Activated CD8-positive, alpha-beta T cell treated with anti-CD3 and anti-CD28 coated beads for 36 hours (primary cell): Measurements from ENCODE around the gene PAPSS1. TPM values are rescaled to one million over a fixed set of nuclear protein-coding genes. Genes with fewer than 3 reads are reported as not detected.

Source experiments
- ATAC-seq: fragments of 200-7000 bp; cut with Tn5 transposase; one replicate; pipeline ENCODE4 v1.10.0; 2021; ENCODE audit warnings: mild to moderate bottlenecking, moderate library complexity
- CTCF ChIA-PET: fragments of 350-600 bp; sonication (Branson Sonifier 250); formaldehyde crosslinking; loops from one replicate; lab custom pipeline; 2021; ENCODE audit warnings: antibody characterized with exemption; lab: Charles Lee
- POLR2A ChIA-PET: fragments of 350-600 bp; sonication (Branson Sonifier 250); formaldehyde crosslinking; loops from one replicate; lab custom pipeline; 2021; ENCODE audit warnings: antibody characterized with exemption; lab: Charles Lee
- DNase-seq: peaks from one replicate; pipeline ENCODE4 v3.0.0-alpha.2; 2020
- H3K27ac Mint-ChIP-seq: one replicate; pipeline ENCODE4 v1.8.0; 2021; ENCODE audit warnings: mild to moderate bottlenecking, mixed read lengths
- H3K27me3 Mint-ChIP-seq: one replicate; pipeline ENCODE4 v1.8.0; 2021; ENCODE audit warnings: mixed read lengths
- H3K36me3 Mint-ChIP-seq: one replicate; pipeline ENCODE4 v1.8.0; 2021; ENCODE audit warnings: low read depth, mixed read lengths
- H3K4me1 Mint-ChIP-seq: one replicate; pipeline ENCODE4 v1.8.0; 2021; ENCODE audit warnings: low read depth, mixed read lengths
- H3K4me3 Mint-ChIP-seq: one replicate; pipeline ENCODE4 v1.8.0; 2021; ENCODE audit warnings: mild to moderate bottlenecking, moderate library complexity, mixed read lengths
- H3K9me3 Mint-ChIP-seq: one replicate; pipeline ENCODE4 v1.8.0; 2021; ENCODE audit warnings: mixed read lengths
- intact Hi-C: fragments of 100-400 bp; cut with micrococcal nuclease; formaldehyde crosslinking; loops from one replicate; pipeline ENCODE4 v1.10.0; 2022
- total RNA-seq, 2 experiments: library from RNA; stranded (reverse); gene quantifications; one replicate each; pipeline ENCODE4 v1.2.3, GENCODE V29; 2021
- TF ChIP-seq, protein P1 (sequence below): fragments of 200-600 bp; IDR thresholded peaks from one replicate; pipeline ENCODE4 v1.8.0; 2022; ENCODE audit warnings: antibody characterized with exemption, mild to moderate bottlenecking

Gene PAPSS1
- total RNA-seq, 2 experiments from 2014 or later, result 29.5 to 31.1 TPM

DNA sequence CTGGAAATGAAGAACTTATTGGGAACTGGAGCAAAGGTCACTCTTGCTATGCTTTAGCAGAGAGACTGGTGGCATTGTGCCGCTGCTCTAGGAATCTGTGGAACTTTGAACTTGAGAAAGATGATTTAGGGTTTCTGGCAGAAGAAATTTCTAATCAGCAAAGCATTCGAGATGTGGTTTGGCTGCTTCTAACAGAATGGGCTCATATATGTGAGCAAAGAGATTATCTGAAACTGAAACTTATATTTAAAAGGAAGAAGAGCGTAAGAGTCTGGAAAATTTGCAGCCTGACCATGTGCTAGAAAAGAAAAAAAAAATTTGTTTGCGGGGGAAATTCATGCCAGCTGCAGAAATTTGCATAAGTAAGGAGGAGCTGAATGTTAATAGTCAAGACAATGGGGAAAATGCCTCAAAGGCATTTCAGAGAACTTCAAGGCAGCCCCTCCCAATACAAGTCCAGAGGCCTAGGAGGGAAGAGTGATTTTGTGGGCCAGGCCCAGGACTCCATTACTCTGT is 35.9 kb upstream of the PAPSS1 start:
- CTCF ChIA-PET, result no interaction called here
- no peaks in the 10 kb centered on the region for H3K4me1 Mint-ChIP-seq
- intact Hi-C loops, result no loop called here
- DNase-seq, result no peak
- no peaks in the 10 kb centered on the region for H3K36me3 Mint-ChIP-seq
- no peak for ATAC-seq
- TF ChIP-seq, protein P1, sequence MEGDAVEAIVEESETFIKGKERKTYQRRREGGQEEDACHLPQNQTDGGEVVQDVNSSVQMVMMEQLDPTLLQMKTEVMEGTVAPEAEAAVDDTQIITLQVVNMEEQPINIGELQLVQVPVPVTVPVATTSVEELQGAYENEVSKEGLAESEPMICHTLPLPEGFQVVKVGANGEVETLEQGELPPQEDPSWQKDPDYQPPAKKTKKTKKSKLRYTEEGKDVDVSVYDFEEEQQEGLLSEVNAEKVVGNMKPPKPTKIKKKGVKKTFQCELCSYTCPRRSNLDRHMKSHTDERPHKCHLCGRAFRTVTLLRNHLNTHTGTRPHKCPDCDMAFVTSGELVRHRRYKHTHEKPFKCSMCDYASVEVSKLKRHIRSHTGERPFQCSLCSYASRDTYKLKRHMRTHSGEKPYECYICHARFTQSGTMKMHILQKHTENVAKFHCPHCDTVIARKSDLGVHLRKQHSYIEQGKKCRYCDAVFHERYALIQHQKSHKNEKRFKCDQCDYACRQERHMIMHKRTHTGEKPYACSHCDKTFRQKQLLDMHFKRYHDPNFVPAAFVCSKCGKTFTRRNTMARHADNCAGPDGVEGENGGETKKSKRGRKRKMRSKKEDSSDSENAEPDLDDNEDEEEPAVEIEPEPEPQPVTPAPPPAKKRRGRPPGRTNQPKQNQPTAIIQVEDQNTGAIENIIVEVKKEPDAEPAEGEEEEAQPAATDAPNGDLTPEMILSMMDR, result no peak
- H3K27ac Mint-ChIP-seq, result no peak overlapping the region
- H3K4me3 Mint-ChIP-seq, result no peak overlapping the region
- H3K9me3 Mint-ChIP-seq, result no peaks in the 10 kb centered on the region
- peaks cover 14% of the 10 kb centered on the region for H3K27me3 Mint-ChIP-seq
- POLR2A ChIA-PET, result no interaction called here

DNA sequence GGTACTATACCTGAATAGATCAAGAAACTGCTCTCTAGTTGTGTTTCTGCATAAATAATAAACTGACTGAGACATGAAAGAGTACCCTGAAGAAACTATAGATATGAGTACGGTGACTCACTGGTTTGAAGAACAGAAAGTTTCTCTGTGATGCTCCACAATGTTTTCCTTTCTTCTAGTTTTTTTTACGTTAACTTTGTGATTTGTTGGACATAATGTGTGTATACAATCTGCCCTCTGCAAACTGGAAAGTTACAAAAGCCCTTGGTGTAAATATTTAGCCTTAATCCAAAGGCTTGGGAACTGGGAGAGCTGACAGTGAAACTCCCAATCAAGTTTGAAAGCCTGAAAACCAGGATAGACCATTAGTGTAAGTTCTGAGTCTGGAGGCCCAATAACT is 31.6 kb upstream of the PAPSS1 start:
- TF ChIP-seq, protein P1, result no peak
- POLR2A ChIA-PET, result no interaction called here
- ATAC-seq (no peak), DNase-seq (no peak)
- Mint-ChIP-seq H3K27me3 (peaks cover 23% of the 10 kb centered on the region), H3K36me3 (no peaks in the 10 kb centered on the region), H3K4me1 (no peaks in the 10 kb centered on the region), H3K4me3 (no peak overlapping the region), H3K27ac (no peak overlapping the region), H3K9me3 (no peaks in the 10 kb centered on the region)
- intact Hi-C loops, result no loop called here
- CTCF ChIA-PET, result interaction anchor here (1.4 kb wide), 1 partner anchor 15 kb away, joined by 3 read pairs; no protein-coding TSS in a partner anchor

DNA sequence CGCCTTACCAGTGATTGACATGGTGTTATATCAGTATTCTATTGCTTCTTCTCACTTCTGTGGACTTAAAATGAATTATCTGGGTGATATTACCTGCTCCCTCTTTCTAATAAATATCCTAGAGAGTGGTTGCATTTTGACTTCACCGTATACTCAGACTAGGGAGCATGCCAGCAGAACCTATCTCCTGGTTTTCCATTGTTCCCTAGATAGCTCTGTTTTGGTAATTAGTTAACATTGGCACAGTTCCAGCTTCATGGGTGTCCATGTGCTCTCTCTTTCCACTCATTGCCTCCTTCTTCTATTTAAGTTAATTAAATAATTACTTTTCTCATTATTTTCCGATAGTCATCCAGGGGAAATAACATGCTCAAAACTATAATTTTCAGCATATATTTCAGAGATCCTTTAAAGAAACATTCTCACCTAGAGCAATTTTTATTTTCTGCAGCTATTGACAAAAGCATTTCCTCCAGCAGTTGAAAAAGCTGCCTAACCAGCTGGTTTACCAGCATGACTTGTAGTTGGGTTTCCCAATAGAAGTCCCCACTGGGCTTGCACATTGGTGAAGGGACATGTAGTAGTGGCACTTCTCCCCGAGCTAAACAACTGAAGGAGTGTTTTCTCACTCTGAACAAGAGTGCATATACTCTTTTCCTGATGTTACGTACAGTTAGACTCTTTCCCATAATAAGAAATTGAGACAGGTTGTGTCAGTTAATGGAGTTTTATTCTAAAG is 27.9 kb upstream of the PAPSS1 start:
- peaks cover 3% of the 10 kb centered on the region for H3K4me1 Mint-ChIP-seq
- intact Hi-C loops, result no loop called here
- no peaks in the 10 kb centered on the region for H3K36me3 Mint-ChIP-seq
- no peak overlapping the region for H3K4me3 Mint-ChIP-seq
- CTCF ChIA-PET, result interaction anchor here (1.9 to 5.0 kb wide), 3 partner anchors 10 to 165 kb away, joined by 6 to 36 read pairs (median 7); no protein-coding TSS in a partner anchor
- peaks cover 18% of the 10 kb centered on the region for H3K27me3 Mint-ChIP-seq
- TF ChIP-seq, protein P1, result no peak
- DNase-seq (no peak), ATAC-seq (no peak)
- H3K9me3 Mint-ChIP-seq, result no peaks in the 10 kb centered on the region
- no peak overlapping the region for H3K27ac Mint-ChIP-seq
- POLR2A ChIA-PET, result no interaction called here

DNA sequence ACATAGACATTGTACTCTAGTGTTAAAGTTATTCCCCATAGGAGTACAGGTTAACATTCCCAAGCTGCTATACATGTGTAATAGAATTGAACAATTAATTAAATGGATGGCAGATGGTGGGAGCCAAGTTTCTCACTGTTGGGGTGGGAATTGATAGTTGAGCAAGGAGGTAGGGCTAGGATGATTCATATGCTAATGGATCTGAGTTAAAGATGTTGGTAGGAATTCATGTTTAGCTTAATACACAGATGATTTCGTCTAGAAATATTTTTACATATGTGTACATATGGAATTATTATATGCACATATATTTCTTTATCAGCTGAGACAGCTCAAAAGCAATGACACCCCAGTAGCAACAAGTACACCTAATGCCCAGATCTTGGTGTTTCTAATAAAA is 26.1 kb upstream of the PAPSS1 start:
- intact Hi-C loops, result no loop called here
- Mint-ChIP-seq H3K27ac (no peak overlapping the region), H3K27me3 (peaks cover 13% of the 10 kb centered on the region), H3K9me3 (no peaks in the 10 kb centered on the region), H3K4me1 (peaks cover 3% of the 10 kb centered on the region), H3K36me3 (no peaks in the 10 kb centered on the region), H3K4me3 (no peak overlapping the region)
- ChIA-PET CTCF (interaction anchor here (1.9 to 5.0 kb wide), 2 partner anchors 10 to 167 kb away, joined by 7 to 36 read pairs; no protein-coding TSS in a partner anchor), POLR2A (no interaction called here)
- DNase-seq (no peak), ATAC-seq (no peak)
- TF ChIP-seq, protein P1, result no peak

DNA sequence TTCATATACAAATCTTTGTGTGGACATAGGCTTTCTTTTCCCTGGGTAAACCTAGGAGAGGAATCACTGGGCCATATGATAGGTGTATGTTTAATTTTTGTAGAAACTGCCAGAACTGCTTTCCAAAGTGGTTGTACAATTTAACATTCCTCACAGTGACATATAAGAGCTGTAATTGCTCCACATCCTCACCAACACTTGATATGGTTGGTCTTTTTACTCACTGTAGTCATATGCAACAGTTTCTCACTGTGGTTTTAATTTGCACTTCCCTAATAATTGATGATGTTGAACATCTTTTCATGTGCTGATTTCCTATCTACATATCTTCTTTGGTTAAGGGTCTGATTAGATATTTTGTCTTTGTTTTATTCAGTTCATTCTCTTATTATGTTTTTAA is 24.5 kb upstream of the PAPSS1 start:
- H3K4me1 Mint-ChIP-seq, result peaks cover 3% of the 10 kb centered on the region
- H3K4me3 Mint-ChIP-seq, result no peak overlapping the region
- H3K27ac Mint-ChIP-seq, result no peak overlapping the region
- no peaks in the 10 kb centered on the region for H3K36me3 Mint-ChIP-seq
- no peaks in the 10 kb centered on the region for H3K9me3 Mint-ChIP-seq
- CTCF ChIA-PET, result interaction anchor here (5.0 kb wide), 1 partner anchor 8 kb away, joined by 36 read pairs; no protein-coding TSS in a partner anchor
- TF ChIP-seq, protein P1, result no peak
- DNase-seq (no peak), ATAC-seq (no peak)
- intact Hi-C loops, result no loop called here
- POLR2A ChIA-PET, result no interaction called here
- H3K27me3 Mint-ChIP-seq, result peaks cover 13% of the 10 kb centered on the region
